ENCODE data around the gene GPR146.

- TF ChIP-seq EZH2 (IDR thresholded peaks at IDR 0.05; ENCODE audit: insufficient read depth, poor library complexity, severe bottlenecking) (no peak), EZH2phosphoT487 (IDR thresholded peaks at IDR 0.05; ENCODE audit: insufficient read depth, low read depth) (no peak)
Observed at GRCh38 chr7:999149-999879, 45.0 kb upstream of the GPR146 start.

All from GM23248 (cell line).